Tibial nerve (tissue), 4 donors: ENCODE data around the gene CNTNAP5. TPM values are rescaled to one million over a fixed set of nuclear protein-coding genes. Genes with fewer than 3 reads are reported as not detected.

ENCODE experiments used
- DNase-seq, 2 donors: peaks; one replicate each; pipeline ENCODE4 v3.0.0-alpha.2; 2019; ENCODE audit warnings: low spot score in 2 of 2
- H3K27ac ChIP-seq, 4 donors: fragments of 200-600 bp; sonication (generic) in 3 of 4; one replicate each; pipeline ENCODE4 v1.5.1; 2017 to 2019; ENCODE audit warnings: mild to moderate bottlenecking in 1 of 4
- H3K27me3 ChIP-seq, 2 donors: fragments of 200-600 bp; sonication (generic) in 1 of 2; one replicate each; pipeline versions ENCODE4 v1.5.1 to v1.6.0; 2017 to 2019
- H3K36me3 ChIP-seq, 3 donors: fragments of 200-600 bp; sonication (generic); one replicate each; pipeline ENCODE4 v1.5.1; 2018 to 2019
- H3K4me1 ChIP-seq, 4 donors: fragments of 200-600 bp; sonication (generic) in 3 of 4; one replicate each; pipeline ENCODE4 v1.5.1; 2017 to 2019
- H3K4me3 ChIP-seq, 4 donors: fragments of 200-600 bp; sonication (generic) in 3 of 4; one replicate each; pipeline ENCODE4 v1.5.1; 2017 to 2019; ENCODE audit warnings: mild to moderate bottlenecking in 1 of 4, moderate library complexity in 1 of 4
- H3K9me3 ChIP-seq, 4 donors: fragments of 200-600 bp; sonication (generic) in 3 of 4; one replicate each; pipeline ENCODE4 v1.5.1; 2017 to 2019
- EP300 ChIP-seq, 2 donors: sonication (generic); formaldehyde crosslinking; IDR thresholded peaks; one replicate each; pipeline ENCODE4 v1.6.1; 2017; ENCODE audit warnings: antibody characterized with exemption in 2 of 2, mild to moderate bottlenecking in 1 of 2
- POLR2A ChIP-seq, 2 donors: fragments of 450-650 bp; IDR thresholded peaks; one replicate each; pipeline ENCODE4 v1.6.1; 2017; ENCODE audit warnings: antibody characterized with exemption in 2 of 2, mild to moderate bottlenecking in 2 of 2, moderate library complexity in 2 of 2
- WGBS, 2 donors: methylation state at CpG; one replicate each; pipeline ENCODE4 v1.1.5; 2018; 5-methylcytosine and 5-hydroxymethylcytosine counted together
- total RNA-seq, 4 donors: library from RNA; depleted of rRNA; stranded (reverse); fragments of >200 nt; gene quantifications; one replicate each; pipeline ENCODE4 v1.1.0, GENCODE V29; 2016
- TF ChIP-seq, protein P1 (sequence below), 5 experiments: fragments of 200-600 bp in 3 of 5; fragments of 450-650 bp in 2 of 5; sonication (generic) in 3 of 5; IDR thresholded peaks; one replicate each; pipeline ENCODE4 v1.5.1; 2016 to 2019; ENCODE audit warnings: antibody characterized with exemption in 5 of 5, mild to moderate bottlenecking in 3 of 5, moderate library complexity in 2 of 5

The CNTNAP5 gene
- total RNA-seq, 4 donors from 2014 or later, result under 0.01 to 0.22 TPM; not detected in 2

DNA sequence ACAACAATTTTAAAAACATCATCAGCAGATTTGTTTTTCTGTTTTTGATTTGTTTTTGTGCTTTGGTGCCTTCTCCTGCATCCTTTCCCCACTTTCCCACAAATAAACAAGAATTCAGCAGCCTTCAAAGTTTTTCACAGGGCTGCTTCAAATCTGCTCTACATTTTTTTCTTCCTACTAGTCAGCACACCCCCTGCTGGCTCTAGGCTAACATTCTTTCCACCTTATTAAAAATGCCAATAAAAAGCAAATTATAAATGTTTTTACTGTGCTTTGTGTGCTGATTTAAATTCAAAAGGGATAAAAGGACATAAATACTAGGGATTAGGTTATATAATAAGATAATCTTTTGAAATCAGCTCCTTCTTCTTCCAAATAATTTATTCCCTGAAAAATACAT lies 6.2 kb upstream of the CNTNAP5 start:
- Histone ChIP-seq H3K36me3 (no peaks in the 10 kb centered on the region), H3K27ac (no peak overlapping the region), H3K27me3 (peaks cover 0 to 8% of the 10 kb centered on the region in 2 donors), H3K4me1 (no peaks in the 10 kb centered on the region), H3K4me3 (no peak overlapping the region), H3K9me3 (no peaks in the 10 kb centered on the region)
- no peak for DNase-seq
- no peak for TF ChIP-seq POLR2A (IDR thresholded peaks at IDR 0.05)
- no peak for TF ChIP-seq EP300 (IDR thresholded peaks at IDR 0.05)
- TF ChIP-seq, protein P1, sequence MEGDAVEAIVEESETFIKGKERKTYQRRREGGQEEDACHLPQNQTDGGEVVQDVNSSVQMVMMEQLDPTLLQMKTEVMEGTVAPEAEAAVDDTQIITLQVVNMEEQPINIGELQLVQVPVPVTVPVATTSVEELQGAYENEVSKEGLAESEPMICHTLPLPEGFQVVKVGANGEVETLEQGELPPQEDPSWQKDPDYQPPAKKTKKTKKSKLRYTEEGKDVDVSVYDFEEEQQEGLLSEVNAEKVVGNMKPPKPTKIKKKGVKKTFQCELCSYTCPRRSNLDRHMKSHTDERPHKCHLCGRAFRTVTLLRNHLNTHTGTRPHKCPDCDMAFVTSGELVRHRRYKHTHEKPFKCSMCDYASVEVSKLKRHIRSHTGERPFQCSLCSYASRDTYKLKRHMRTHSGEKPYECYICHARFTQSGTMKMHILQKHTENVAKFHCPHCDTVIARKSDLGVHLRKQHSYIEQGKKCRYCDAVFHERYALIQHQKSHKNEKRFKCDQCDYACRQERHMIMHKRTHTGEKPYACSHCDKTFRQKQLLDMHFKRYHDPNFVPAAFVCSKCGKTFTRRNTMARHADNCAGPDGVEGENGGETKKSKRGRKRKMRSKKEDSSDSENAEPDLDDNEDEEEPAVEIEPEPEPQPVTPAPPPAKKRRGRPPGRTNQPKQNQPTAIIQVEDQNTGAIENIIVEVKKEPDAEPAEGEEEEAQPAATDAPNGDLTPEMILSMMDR (IDR thresholded peaks at IDR 0.05), result no peak

DNA sequence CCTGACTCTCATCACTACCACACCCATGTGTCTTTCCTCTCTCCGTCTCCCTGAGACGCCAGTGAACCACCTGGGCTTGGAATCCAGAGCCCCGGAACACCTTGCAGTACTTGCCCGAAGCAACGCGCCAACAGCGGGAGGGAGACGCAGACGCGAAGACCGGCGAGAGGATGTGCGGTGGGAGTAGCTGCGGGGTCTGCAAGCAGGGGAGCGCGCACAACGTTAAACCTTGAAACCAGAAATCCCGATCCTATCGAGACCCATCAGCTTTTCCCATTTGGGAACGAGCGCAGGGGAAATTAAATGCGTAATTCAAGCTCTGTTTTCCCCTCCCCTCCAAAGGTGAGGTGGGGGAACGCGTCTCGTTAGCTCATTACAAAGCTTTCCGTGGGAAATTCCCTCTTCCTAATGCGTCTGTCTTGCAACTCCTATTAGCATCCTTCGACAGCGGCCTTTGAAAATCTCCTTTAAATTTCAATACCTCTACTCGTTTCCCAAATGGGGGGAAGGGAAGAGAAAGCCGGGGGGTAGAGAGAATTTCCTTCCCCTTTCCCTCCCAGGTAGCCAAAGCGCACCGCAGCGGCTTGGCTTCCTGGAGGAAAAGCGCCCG lies 421 bp upstream of the CNTNAP5 start:
- H3K9me3 ChIP-seq, result no peaks in the 10 kb centered on the region
- H3K27ac ChIP-seq, result no peak overlapping the region
- peaks cover 0 to 14% (median 0%) of the 10 kb centered on the region in 4 donors for H3K4me1 ChIP-seq
- TF ChIP-seq EP300 (IDR thresholded peaks at IDR 0.05), result no peak
- no peak for TF ChIP-seq POLR2A (IDR thresholded peaks at IDR 0.05)
- TF ChIP-seq, protein P1 (IDR thresholded peaks at IDR 0.05), result no peak
- no peaks in the 10 kb centered on the region for H3K36me3 ChIP-seq
- 2 to 3% methylated on average over 35 to 36 of the region's 36 CpGs for WGBS, 2 donors
- no peak for DNase-seq
- H3K4me3 ChIP-seq, result no peak overlapping the region
- peaks cover 0 to 47% of the 10 kb centered on the region in 2 donors for H3K27me3 ChIP-seq

- 33 to 51% methylated on average over 13 to 14 of the region's 14 CpGs for WGBS, 2 donors
- peaks cover 0 to 14% (median 0%) of the 10 kb centered on the region in 4 donors for H3K4me1 ChIP-seq
- no peak overlapping the region for H3K4me3 ChIP-seq
These were observed 876 bp downstream of the CNTNAP5 start for GRCh38 chr2:124025891-124026434.

GRCh38 chr2:124026503-124026902 lies 1.4 kb downstream of the CNTNAP5 start:
- peaks cover 0 to 14% (median 0%) of the 10 kb centered on the region in 4 donors for H3K4me1 ChIP-seq
- H3K9me3 ChIP-seq, result no peaks in the 10 kb centered on the region
- no peak overlapping the region for H3K4me3 ChIP-seq
- no peak overlapping the region for H3K27ac ChIP-seq
- H3K27me3 ChIP-seq, result peaks cover 0 to 47% of the 10 kb centered on the region in 2 donors
- WGBS, 2 donors, result 75 to 78% methylated on average over 2 of the region's 2 CpGs
- no peak for DNase-seq
- TF ChIP-seq POLR2A (IDR thresholded peaks at IDR 0.05), result no peak
- TF ChIP-seq, protein P1 (IDR thresholded peaks at IDR 0.05), result no peak
- no peak for TF ChIP-seq EP300 (IDR thresholded peaks at IDR 0.05)
- H3K36me3 ChIP-seq, result no peaks in the 10 kb centered on the region

More at GRCh38 chr2:124025891-124026434, 876 bp downstream of the CNTNAP5 start:
- TF ChIP-seq, protein P1 (IDR thresholded peaks at IDR 0.05), result no peak
- Histone ChIP-seq H3K36me3 (no peaks in the 10 kb centered on the region), H3K27ac (no peak overlapping the region), H3K27me3 (peaks cover 0 to 47% of the 10 kb centered on the region in 2 donors), H3K9me3 (no peaks in the 10 kb centered on the region)
- no peak for DNase-seq

- Histone ChIP-seq H3K27ac (no peak overlapping the region), H3K4me1 (peaks cover 0 to 14% (median 0%) of the 10 kb centered on the region in 4 donors), H3K36me3 (no peaks in the 10 kb centered on the region), H3K27me3 (peaks cover 0 to 47% of the 10 kb centered on the region in 2 donors), H3K9me3 (no peaks in the 10 kb centered on the region), H3K4me3 (no peak overlapping the region)
- 1 to 2% methylated on average over 4 of the region's 4 CpGs for WGBS, 2 donors
- TF ChIP-seq, protein P1 (IDR thresholded peaks at IDR 0.05), result peak; percentile 13 to 48 (median 19)
- no peak for TF ChIP-seq EP300 (IDR thresholded peaks at IDR 0.05)
- DNase-seq, result peak in 1 of 2 donors; percentile 7
These were observed 2.1 kb downstream of the CNTNAP5 start for GRCh38 chr2:124027182-124027581.
